ENCODE results near the gene CYB561D2. TPM values are rescaled to one million over a fixed set of nuclear protein-coding genes. Genes with fewer than 3 reads are reported as not detected.

Gene CYB561D2
- total and polyA plus RNA-seq, 2 of the 13 experiments (the other 11 are each of a cell fraction or from before 2014, with no cell fraction given): 11.1 to 17.2 TPM

DNA sequence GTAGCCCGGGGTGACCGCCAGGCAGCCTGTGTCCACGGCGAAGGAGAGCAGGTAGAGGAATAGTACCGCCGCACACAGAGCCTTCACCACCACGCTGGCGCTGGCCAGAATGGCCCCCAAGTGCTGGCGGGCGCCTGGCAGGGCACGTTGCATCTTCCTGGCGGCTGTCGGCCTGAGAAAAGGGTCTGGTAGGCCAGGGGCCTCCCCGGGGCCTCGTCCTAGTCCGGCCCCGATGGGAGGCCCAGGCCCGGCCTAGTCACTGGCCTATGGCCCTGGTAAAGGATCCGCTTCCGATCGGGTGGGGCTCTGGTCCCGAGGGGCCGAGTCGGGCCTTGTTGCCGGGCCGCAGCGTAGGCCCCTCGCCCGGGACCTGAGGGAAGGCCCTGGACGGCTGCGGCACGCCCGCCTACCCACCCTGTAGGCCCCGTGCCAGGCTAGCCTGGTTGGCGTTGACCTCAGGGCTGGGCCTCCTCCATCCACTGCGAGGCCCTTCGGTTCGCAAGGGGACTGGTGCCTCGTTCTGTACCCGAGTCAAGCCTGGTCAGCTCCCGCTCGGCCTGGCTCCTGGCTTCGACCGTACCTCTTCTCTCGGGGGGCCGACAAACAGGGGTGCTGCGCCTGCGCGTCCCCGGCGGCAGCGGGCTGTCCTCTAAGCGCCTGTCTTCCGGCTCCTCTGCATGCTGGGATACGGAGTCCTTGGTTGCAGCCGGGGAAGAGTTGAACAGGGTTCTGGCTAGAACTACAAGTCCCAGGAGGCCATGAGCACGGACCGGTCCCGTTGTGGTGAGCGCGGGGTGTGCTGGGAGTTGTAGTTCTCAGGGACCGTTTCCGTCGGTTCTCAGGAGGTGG, 8.5 kb downstream of the CYB561D2 start, which contains the start of gene TMEM115 (continued):
- TF ChIP-seq, protein P1, sequence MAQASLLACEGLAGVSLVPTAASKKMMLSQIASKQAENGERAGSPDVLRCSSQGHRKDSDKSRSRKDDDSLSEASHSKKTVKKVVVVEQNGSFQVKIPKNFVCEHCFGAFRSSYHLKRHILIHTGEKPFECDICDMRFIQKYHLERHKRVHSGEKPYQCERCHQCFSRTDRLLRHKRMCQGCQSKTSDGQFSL (CRISPR knock-in tag; IDR thresholded peaks at IDR 0.05): no peak
- no peak for TF ChIP-seq TAF15 (IDR thresholded peaks at IDR 0.05; ENCODE audit: low read depth, low read length, poor library complexity, severe bottlenecking)
- TF ChIP-seq, protein P2, sequence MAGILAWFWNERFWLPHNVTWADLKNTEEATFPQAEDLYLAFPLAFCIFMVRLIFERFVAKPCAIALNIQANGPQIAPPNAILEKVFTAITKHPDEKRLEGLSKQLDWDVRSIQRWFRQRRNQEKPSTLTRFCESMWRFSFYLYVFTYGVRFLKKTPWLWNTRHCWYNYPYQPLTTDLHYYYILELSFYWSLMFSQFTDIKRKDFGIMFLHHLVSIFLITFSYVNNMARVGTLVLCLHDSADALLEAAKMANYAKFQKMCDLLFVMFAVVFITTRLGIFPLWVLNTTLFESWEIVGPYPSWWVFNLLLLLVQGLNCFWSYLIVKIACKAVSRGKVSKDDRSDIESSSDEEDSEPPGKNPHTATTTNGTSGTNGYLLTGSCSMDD (CRISPR knock-in tag; IDR thresholded peaks at IDR 0.05): no peak
- TF ChIP-seq, protein P3, sequence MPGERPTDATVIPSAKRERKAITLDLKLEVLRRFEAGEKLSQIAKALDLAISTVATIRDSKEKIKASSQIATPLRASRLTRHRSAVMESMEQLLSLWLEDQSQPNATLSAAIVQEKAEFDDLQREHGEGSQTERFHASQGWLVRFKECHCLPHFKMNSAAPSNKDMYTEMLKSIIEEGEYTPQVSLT (CRISPR knock-in tag; IDR thresholded peaks at IDR 0.05; ENCODE audit: borderline replicate concordance, low read depth): no peak; the same call in 1 of the 2 replicates
- TF ChIP-seq MBNL3 (CRISPR knock-in tag; conservative IDR thresholded peaks at IDR 0.05): no peak
- TF ChIP-seq, protein P4, sequence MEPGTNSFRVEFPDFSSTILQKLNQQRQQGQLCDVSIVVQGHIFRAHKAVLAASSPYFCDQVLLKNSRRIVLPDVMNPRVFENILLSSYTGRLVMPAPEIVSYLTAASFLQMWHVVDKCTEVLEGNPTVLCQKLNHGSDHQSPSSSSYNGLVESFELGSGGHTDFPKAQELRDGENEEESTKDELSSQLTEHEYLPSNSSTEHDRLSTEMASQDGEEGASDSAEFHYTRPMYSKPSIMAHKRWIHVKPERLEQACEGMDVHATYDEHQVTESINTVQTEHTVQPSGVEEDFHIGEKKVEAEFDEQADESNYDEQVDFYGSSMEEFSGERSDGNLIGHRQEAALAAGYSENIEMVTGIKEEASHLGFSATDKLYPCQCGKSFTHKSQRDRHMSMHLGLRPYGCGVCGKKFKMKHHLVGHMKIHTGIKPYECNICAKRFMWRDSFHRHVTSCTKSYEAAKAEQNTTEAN (CRISPR knock-in tag; conservative IDR thresholded peaks at IDR 0.05): no peak; the same call in 1 of the 2 replicates
- TF ChIP-seq, protein P5, sequence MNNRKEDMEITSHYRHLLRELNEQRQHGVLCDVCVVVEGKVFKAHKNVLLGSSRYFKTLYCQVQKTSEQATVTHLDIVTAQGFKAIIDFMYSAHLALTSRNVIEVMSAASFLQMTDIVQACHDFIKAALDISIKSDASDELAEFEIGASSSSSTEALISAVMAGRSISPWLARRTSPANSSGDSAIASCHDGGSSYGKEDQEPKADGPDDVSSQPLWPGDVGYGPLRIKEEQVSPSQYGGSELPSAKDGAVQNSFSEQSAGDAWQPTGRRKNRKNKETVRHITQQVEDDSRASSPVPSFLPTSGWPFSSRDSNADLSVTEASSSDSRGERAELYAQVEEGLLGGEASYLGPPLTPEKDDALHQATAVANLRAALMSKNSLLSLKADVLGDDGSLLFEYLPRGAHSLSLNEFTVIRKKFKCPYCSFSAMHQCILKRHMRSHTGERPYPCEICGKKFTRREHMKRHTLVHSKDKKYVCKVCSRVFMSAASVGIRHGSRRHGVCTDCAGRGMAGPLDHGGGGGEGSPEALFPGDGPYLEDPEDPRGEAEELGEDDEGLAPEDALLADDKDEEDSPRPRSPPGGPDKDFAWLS (CRISPR knock-in tag; IDR thresholded peaks at IDR 0.05; ENCODE audit: borderline replicate concordance): no peak
- TF ChIP-seq ZMYM3 (CRISPR knock-in tag; IDR thresholded peaks at IDR 0.05): no peak
- TF ChIP-seq, protein P6, sequence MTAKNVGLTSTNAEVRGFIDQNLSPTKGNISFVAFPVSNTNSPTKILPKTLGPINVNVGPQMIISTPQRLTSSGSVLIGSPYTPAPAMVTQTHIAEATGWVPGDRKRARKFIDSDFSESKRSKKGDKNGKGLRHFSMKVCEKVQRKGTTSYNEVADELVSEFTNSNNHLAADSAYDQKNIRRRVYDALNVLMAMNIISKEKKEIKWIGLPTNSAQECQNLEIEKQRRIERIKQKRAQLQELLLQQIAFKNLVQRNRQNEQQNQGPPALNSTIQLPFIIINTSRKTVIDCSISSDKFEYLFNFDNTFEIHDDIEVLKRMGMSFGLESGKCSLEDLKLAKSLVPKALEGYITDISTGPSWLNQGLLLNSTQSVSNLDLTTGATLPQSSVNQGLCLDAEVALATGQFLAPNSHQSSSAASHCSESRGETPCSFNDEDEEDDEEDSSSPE (CRISPR knock-in tag; IDR thresholded peaks at IDR 0.05): peak; percentile 42; the same call in 1 of the 2 replicates
- TF ChIP-seq, protein P7, sequence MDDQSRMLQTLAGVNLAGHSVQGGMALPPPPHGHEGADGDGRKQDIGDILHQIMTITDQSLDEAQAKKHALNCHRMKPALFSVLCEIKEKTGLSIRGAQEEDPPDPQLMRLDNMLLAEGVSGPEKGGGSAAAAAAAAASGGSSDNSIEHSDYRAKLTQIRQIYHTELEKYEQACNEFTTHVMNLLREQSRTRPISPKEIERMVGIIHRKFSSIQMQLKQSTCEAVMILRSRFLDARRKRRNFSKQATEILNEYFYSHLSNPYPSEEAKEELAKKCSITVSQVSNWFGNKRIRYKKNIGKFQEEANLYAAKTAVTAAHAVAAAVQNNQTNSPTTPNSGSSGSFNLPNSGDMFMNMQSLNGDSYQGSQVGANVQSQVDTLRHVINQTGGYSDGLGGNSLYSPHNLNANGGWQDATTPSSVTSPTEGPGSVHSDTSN (CRISPR knock-in tag; IDR thresholded peaks at IDR 0.05; ENCODE audit: borderline replicate concordance): peak; percentile 13; the same call in 1 of the 2 replicates
- TF ChIP-seq, protein P8, sequence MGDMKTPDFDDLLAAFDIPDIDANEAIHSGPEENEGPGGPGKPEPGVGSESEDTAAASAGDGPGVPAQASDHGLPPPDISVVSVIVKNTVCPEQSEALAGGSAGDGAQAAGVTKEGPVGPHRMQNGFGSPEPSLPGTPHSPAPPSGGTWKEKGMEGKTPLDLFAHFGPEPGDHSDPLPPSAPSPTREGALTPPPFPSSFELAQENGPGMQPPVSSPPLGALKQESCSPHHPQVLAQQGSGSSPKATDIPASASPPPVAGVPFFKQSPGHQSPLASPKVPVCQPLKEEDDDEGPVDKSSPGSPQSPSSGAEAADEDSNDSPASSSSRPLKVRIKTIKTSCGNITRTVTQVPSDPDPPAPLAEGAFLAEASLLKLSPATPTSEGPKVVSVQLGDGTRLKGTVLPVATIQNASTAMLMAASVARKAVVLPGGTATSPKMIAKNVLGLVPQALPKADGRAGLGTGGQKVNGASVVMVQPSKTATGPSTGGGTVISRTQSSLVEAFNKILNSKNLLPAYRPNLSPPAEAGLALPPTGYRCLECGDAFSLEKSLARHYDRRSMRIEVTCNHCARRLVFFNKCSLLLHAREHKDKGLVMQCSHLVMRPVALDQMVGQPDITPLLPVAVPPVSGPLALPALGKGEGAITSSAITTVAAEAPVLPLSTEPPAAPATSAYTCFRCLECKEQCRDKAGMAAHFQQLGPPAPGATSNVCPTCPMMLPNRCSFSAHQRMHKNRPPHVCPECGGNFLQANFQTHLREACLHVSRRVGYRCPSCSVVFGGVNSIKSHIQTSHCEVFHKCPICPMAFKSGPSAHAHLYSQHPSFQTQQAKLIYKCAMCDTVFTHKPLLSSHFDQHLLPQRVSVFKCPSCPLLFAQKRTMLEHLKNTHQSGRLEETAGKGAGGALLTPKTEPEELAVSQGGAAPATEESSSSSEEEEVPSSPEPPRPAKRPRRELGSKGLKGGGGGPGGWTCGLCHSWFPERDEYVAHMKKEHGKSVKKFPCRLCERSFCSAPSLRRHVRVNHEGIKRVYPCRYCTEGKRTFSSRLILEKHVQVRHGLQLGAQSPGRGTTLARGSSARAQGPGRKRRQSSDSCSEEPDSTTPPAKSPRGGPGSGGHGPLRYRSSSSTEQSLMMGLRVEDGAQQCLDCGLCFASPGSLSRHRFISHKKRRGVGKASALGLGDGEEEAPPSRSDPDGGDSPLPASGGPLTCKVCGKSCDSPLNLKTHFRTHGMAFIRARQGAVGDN (CRISPR knock-in tag; IDR thresholded peaks at IDR 0.05): peak; percentile 95
- TF ChIP-seq GABPA (IDR thresholded peaks at IDR 0.05; ENCODE audit: low read depth, low read length): no peak
- TF ChIP-seq GABPA (CRISPR knock-in tag; IDR thresholded peaks at IDR 0.05; ENCODE audit: low read depth): peak; percentile 97
- TF ChIP-seq ZBTB1 (CRISPR knock-in tag; IDR thresholded peaks at IDR 0.05; ENCODE audit: borderline replicate concordance): no peak
- TF ChIP-seq XBP1 (CRISPR knock-in tag; IDR thresholded peaks at IDR 0.05): 0 out of 2 replicates have a peak, but pooled peaks have one; percentile 62
- peak; percentile 51; the same call in 1 of the 2 replicates for TF ChIP-seq NFYB (CRISPR knock-in tag; IDR thresholded peaks at IDR 0.05)
